Calu3 (cell line): Measurements from ENCODE around the gene MSLN. TPM values are rescaled to one million over a fixed set of nuclear protein-coding genes. Genes with fewer than 3 reads are reported as not detected.

ENCODE experiments used
- BruUV-seq: library from RNA; stranded (reverse); fragments of 400-500 nt; replicated peaks from 2 replicates; lab custom pipeline; 2021; lab: Mats Ljungman, UMichigan
- CTCF ChIA-PET: fragments of 300-600 bp; sonication (Branson Sonifier 250); formaldehyde crosslinking; loops from one replicate; lab custom pipeline; 2022; ENCODE audit warnings: antibody characterized with exemption; lab: Charles Lee
- DNase-seq: peaks from one replicate; pipeline ENCODE4 v3.0.0; 2022
- H3K27ac Mint-ChIP-seq: one replicate; pipeline ENCODE4 v1.8.0; 2022; ENCODE audit warnings: mixed read lengths; ENCODE audit not compliant: unreplicated experiment
- H3K27me3 Mint-ChIP-seq: one replicate; pipeline ENCODE4 v1.8.0; 2022; ENCODE audit warnings: mixed read lengths; ENCODE audit not compliant: unreplicated experiment
- H3K36me3 Mint-ChIP-seq: one replicate; pipeline ENCODE4 v1.8.0; 2022; ENCODE audit warnings: mild to moderate bottlenecking, moderate library complexity, mixed read lengths; ENCODE audit not compliant: insufficient read depth, unreplicated experiment
- H3K4me1 Mint-ChIP-seq: one replicate; pipeline ENCODE4 v1.8.0; 2022; ENCODE audit warnings: mild to moderate bottlenecking, low read depth, mixed read lengths; ENCODE audit not compliant: unreplicated experiment
- H3K4me3 Mint-ChIP-seq: one replicate; pipeline ENCODE4 v1.8.0; 2022; ENCODE audit warnings: mild to moderate bottlenecking, low read depth, moderate library complexity, mixed read lengths; ENCODE audit not compliant: unreplicated experiment
- H3K9me3 Mint-ChIP-seq: one replicate; pipeline ENCODE4 v1.8.0; 2022; ENCODE audit warnings: low read depth, mixed read lengths; ENCODE audit not compliant: unreplicated experiment
- intact Hi-C: fragments of 100-400 bp; cut with micrococcal nuclease; formaldehyde crosslinking; loops from one replicate; pipeline ENCODE4 v1.10.0; 2022; ENCODE audit not compliant: unreplicated experiment
- total RNA-seq: library from RNA; stranded (reverse); gene quantifications from 2 replicates; pipeline ENCODE4 v1.2.3, GENCODE V29; 2022
- TF ChIP-seq, protein P1 (sequence below): fragments of 200-600 bp; IDR thresholded peaks from one replicate; pipeline ENCODE4 v1.8.0; 2022; ENCODE audit warnings: antibody characterized with exemption; ENCODE audit not compliant: unreplicated experiment

The MSLN gene
- total RNA-seq, 1 experiment from 2014 or later = 3.4 TPM

DNA sequence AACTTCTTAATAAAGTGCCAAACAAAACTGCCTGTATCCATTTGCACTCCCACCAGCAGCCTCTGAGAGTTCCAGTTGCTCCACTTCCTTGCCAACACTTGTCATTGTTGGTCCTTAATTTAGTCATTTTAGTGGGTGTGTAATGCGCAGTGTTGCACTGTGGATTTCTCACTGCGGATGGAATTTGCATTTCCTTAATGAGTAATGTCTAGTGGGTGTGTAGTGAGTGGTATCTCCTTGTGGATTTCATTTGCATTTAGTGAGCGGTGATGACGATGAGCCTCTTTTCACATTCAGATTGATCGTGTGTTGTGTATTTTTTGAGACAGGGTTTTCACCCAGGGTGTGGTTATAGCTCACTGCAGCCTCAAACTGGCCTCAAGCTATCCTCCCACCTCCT is 4.1 kb upstream of the MSLN start:
- Mint-ChIP-seq H3K27ac (no peak overlapping the region), H3K9me3 (no peaks in the 10 kb centered on the region), H3K36me3 (peaks cover 5% of the 10 kb centered on the region), H3K4me3 (no peak overlapping the region), H3K27me3 (peaks cover 78% of the 10 kb centered on the region), H3K4me1 (peaks cover 29% of the 10 kb centered on the region)
- no TSS peak for BruUV-seq
- CTCF ChIA-PET = interaction anchor here (0.6 kb wide), 1 partner anchor 300 kb away, joined by 5 read pairs; no protein-coding TSS in a partner anchor
- TF ChIP-seq, protein P1, sequence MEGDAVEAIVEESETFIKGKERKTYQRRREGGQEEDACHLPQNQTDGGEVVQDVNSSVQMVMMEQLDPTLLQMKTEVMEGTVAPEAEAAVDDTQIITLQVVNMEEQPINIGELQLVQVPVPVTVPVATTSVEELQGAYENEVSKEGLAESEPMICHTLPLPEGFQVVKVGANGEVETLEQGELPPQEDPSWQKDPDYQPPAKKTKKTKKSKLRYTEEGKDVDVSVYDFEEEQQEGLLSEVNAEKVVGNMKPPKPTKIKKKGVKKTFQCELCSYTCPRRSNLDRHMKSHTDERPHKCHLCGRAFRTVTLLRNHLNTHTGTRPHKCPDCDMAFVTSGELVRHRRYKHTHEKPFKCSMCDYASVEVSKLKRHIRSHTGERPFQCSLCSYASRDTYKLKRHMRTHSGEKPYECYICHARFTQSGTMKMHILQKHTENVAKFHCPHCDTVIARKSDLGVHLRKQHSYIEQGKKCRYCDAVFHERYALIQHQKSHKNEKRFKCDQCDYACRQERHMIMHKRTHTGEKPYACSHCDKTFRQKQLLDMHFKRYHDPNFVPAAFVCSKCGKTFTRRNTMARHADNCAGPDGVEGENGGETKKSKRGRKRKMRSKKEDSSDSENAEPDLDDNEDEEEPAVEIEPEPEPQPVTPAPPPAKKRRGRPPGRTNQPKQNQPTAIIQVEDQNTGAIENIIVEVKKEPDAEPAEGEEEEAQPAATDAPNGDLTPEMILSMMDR = no peak
- no peak for DNase-seq
- intact Hi-C loops = no loop called here

DNA sequence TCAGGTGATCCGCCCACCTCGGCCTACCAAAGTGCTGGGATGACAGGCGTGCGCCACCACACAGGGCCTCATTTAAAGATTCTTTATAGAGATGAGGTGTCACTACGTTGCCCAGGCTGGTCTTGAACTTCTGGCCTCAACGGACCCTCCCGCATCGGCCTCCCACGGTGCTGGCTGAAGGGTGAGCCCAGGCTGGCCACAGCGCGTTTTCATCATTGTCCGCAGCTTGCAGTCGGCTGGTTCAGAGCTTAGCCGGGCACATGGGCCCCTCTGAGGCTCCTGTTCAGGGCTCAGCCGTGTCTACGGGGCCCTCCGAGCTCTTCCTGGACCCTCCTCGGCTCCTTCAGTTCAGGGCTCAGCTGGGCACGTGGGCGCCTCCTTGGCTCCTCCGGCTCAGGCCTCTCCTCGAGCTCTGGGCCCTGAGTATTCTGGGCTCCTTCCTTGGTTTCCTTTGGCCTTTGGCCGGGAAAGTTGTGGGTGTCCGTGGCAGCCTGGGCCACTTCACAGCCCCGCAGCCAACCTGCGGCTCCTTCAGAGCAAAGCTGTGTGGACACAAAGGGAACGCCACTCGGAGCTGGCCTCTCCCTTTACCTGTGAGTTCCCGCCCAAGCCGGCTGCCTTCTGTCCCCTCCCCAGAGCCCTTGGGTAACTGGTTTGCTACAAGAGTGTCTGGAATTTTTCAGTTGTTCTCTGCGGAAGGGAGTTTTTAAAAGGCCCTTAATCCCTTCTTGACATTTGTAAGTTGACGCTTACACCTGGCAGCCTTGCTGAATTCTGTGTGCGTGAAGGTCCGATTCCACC is 1.2 kb upstream of the MSLN start:
- H3K27ac Mint-ChIP-seq = no peak overlapping the region

DNA sequence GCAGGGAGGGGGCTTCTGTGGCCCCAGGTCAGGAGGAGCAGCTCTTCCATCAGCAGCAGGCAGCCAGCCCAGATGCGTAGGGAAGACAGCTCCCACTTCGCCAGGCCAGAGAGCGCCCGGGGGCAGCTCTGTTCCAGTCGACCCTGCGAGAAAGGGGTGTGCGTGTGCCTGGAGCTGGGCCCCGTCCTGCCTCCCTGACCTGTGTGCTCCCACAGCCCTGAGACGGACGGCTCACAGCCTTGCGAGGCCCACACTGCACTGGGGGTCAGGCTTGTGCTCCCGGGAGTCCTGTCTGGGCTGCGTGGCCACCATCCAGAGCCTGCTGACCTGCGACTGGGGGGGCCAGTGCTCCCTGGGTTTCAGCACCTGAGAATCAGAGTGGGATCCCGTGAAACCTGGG is 469 bp upstream of the MSLN start:
- TF ChIP-seq, protein P1 = no peak
- H3K27me3 Mint-ChIP-seq = peaks cover 47% of the 10 kb centered on the region
- peaks cover 23% of the 10 kb centered on the region for H3K4me1 Mint-ChIP-seq
- intact Hi-C loops = no loop called here
- H3K36me3 Mint-ChIP-seq = peaks cover 5% of the 10 kb centered on the region
- H3K4me3 Mint-ChIP-seq = no peak overlapping the region
- CTCF ChIA-PET = interaction anchor here (1.4 to 1.7 kb wide), 2 partner anchors 14 to 40 kb away, joined by 4 to 5 read pairs; no protein-coding TSS in a partner anchor
- BruUV-seq = no TSS peak
- no peak overlapping the region for H3K27ac Mint-ChIP-seq
- H3K9me3 Mint-ChIP-seq = no peaks in the 10 kb centered on the region
- DNase-seq = no peak

More for the DNA sequence above, 1.2 kb upstream of the MSLN start:
- Mint-ChIP-seq H3K9me3 (no peaks in the 10 kb centered on the region), H3K36me3 (peaks cover 5% of the 10 kb centered on the region), H3K27me3 (peaks cover 54% of the 10 kb centered on the region), H3K4me1 (peaks cover 23% of the 10 kb centered on the region), H3K4me3 (no peak overlapping the region)
- intact Hi-C loops = no loop called here
- no TSS peak for BruUV-seq
- no peak for DNase-seq
- CTCF ChIA-PET = interaction anchor here (1.1 to 1.7 kb wide), 2 partner anchors 40 to 342 kb away, joined by 5 to 6 read pairs; no protein-coding TSS in a partner anchor
- TF ChIP-seq, protein P1 = no peak

- H3K4me1 Mint-ChIP-seq = peaks cover 23% of the 10 kb centered on the region
- intact Hi-C loops = no loop called here
- CTCF ChIA-PET = interaction anchor here (0.9 to 1.3 kb wide), 4 partner anchors 11 to 42 kb away, joined by 3 to 5 read pairs (median 4); partner anchors contain the start of gene CIAO3
- H3K27me3 Mint-ChIP-seq = peaks cover 29% of the 10 kb centered on the region
- H3K4me3 Mint-ChIP-seq = peak overlapping the region; percentile 55
- no peak for DNase-seq
- no peaks in the 10 kb centered on the region for H3K9me3 Mint-ChIP-seq
- no peak overlapping the region for H3K27ac Mint-ChIP-seq
- TF ChIP-seq, protein P1 = no peak
- no TSS peak for BruUV-seq
- peaks cover 5% of the 10 kb centered on the region for H3K36me3 Mint-ChIP-seq
Measured at GRCh38 chr16:761625-762513, 1.3 kb downstream of the MSLN start.
